Measurements from ENCODE around the gene KIAA0408. TPM values are rescaled to one million over a fixed set of nuclear protein-coding genes. Genes with fewer than 3 reads are reported as not detected.

Gene KIAA0408
- polyA plus RNA-seq, 1 experiment = 0.86 TPM

DNA sequence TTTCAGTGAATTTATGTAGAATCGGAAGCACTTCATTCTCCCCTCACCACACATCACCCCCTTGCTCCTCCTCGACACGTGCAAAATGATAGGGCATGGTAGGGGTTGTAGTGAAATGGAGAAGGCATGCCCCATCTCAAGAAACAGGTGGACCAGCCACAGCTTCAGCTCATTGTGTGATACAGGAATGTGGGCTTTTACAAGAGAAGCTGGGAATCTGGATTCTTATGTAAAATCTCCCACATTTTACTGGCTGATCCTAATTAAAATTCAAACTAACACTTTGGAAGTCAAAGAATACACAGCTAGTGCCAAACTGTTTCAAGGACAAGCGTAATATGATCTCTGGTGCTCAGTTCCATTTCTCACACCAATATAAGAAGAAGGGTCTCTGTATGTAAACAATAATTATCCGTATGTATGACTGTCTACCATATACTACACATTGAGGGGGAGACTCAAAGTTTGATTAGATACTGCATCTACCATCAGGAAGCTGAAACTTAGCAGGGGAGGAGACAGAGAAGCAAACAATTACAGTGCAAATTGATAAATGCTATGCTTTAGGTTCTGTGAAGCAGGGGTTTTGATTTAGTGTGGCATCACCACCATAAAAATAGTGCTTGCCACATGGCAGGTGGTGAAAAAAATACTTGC is 24.3 kb upstream of the KIAA0408 start:
- CTCF ChIA-PET = interaction anchor here (0.8 to 1.8 kb wide), 2 partner anchors 33 to 55 kb away, joined by 4 to 6 read pairs; no protein-coding TSS in a partner anchor

DNA sequence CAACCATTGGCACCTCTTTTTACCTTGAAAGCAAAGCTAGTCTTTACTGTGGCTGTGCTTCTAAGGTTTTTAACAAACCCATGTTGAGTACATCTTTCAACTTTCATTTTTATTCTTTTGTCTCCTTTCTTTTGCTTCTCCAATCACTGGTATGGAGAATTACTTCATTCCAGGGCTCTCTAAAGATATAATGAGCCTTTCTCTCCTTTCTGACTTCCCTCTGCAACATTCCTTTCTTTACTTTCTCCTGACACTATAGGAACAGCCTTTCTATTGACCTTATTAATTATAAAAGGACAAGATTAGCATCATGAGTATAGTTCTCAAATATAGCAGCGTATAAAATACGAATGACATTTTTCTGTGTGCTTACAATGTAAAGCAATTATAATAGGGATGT is 23.1 kb upstream of the KIAA0408 start:
- TF ChIP-seq, protein P1, sequence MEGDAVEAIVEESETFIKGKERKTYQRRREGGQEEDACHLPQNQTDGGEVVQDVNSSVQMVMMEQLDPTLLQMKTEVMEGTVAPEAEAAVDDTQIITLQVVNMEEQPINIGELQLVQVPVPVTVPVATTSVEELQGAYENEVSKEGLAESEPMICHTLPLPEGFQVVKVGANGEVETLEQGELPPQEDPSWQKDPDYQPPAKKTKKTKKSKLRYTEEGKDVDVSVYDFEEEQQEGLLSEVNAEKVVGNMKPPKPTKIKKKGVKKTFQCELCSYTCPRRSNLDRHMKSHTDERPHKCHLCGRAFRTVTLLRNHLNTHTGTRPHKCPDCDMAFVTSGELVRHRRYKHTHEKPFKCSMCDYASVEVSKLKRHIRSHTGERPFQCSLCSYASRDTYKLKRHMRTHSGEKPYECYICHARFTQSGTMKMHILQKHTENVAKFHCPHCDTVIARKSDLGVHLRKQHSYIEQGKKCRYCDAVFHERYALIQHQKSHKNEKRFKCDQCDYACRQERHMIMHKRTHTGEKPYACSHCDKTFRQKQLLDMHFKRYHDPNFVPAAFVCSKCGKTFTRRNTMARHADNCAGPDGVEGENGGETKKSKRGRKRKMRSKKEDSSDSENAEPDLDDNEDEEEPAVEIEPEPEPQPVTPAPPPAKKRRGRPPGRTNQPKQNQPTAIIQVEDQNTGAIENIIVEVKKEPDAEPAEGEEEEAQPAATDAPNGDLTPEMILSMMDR (IDR thresholded peaks at IDR 0.05; ENCODE audit: insufficient read depth, low read depth, low read length) = no peak
- Histone ChIP-seq H3K27me3 (ENCODE audit: control insufficient read depth, insufficient read depth, low read length) (no peaks in the 10 kb centered on the region), H3K36me3 (ENCODE audit: control insufficient read depth, insufficient read depth, low read length) (no peaks in the 10 kb centered on the region), H3K4me3 (ENCODE audit: low read depth, low read length) (no peak overlapping the region)
- ChIA-PET POLR2A (no interaction called here), CTCF (no interaction called here)
- DNase-seq (ENCODE audit: low read depth) = no peak

More for the DNA sequence above, 24.3 kb upstream of the KIAA0408 start:
- TF ChIP-seq, protein P1 (IDR thresholded peaks at IDR 0.05; ENCODE audit: insufficient read depth, low read depth, low read length) = no peak
- Histone ChIP-seq H3K36me3 (ENCODE audit: control insufficient read depth, insufficient read depth, low read length) (no peaks in the 10 kb centered on the region), H3K27me3 (ENCODE audit: control insufficient read depth, insufficient read depth, low read length) (no peaks in the 10 kb centered on the region), H3K4me3 (ENCODE audit: low read depth, low read length) (no peak overlapping the region)
- POLR2A ChIA-PET = no interaction called here
- DNase-seq (ENCODE audit: low read depth) = no peak

DNA sequence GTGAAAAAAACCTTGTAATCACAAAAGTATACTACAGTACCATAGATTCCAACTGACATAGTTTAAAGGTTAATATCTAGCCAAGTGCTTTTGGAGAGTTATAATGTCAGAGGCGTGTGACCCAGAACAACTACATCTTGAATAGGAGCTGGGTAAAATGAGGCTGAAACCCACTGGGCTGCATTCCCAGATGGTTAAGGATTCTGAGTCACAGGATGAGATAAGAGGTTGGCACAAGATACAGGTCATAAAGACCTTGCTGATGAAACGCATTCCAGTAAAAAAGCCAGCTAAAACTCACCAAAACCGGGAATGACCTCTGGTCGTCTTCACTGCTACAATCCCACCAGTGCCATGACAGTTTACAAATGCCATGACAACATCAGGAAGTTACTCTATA is 22.4 kb upstream of the KIAA0408 start:
- TF ChIP-seq, protein P1 (IDR thresholded peaks at IDR 0.05; ENCODE audit: insufficient read depth, low read depth, low read length) = no peak
- no peaks in the 10 kb centered on the region for H3K27me3 ChIP-seq (ENCODE audit: control insufficient read depth, insufficient read depth, low read length)
- H3K36me3 ChIP-seq (ENCODE audit: control insufficient read depth, insufficient read depth, low read length) = no peaks in the 10 kb centered on the region
- no peak for DNase-seq (ENCODE audit: low read depth)
- ChIA-PET CTCF (no interaction called here), POLR2A (no interaction called here)
- H3K4me3 ChIP-seq (ENCODE audit: low read depth, low read length) = no peak overlapping the region

DNA sequence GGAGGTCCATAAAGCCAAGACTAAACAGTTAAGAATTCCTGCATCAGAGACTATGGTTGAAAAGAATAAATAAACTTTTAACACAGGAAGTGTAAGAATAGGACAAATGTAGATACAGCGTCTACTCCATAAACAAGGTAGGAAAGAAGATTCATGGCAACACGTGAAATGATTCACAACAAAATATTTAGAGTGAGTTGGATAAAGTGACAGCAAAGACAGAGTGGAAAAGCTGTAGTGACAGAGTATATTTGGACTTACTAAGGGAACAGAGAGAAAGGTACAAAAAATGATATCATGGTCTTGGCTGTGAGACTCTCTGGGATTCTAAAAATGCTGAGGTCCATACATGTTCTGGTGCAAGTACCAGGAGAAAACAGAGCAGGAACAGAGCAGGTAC is 21.9 kb upstream of the KIAA0408 start:
- POLR2A ChIA-PET = no interaction called here
- TF ChIP-seq, protein P1 (IDR thresholded peaks at IDR 0.05; ENCODE audit: insufficient read depth, low read depth, low read length) = no peak
- no peak for DNase-seq (ENCODE audit: low read depth)
- Histone ChIP-seq H3K27me3 (ENCODE audit: control insufficient read depth, insufficient read depth, low read length) (no peaks in the 10 kb centered on the region), H3K36me3 (ENCODE audit: control insufficient read depth, insufficient read depth, low read length) (no peaks in the 10 kb centered on the region), H3K4me3 (ENCODE audit: low read depth, low read length) (no peak overlapping the region)
- CTCF ChIA-PET = no interaction called here

DNA sequence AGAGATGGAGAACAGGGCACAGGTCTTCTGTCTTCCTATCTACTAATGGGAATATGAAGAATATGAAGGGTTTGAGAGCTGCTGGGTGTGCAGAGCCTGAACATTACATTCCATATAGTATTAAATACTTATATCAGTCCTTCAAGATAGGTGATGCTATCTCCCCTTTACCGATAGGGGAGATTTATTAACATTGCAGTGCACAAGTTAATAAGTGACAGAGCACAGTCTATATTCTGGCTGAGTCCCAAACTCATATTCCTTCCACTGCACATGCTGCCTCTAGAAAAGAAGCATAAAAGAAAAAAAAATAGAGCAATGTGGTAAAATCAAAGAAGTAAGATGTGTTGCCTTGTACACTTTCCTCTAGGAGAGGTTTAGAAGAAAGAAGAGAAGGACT is 18.5 kb upstream of the KIAA0408 start:
- CTCF ChIA-PET = no interaction called here
- TF ChIP-seq, protein P1 (IDR thresholded peaks at IDR 0.05; ENCODE audit: insufficient read depth, low read depth, low read length) = no peak

More for the DNA sequence above, 18.5 kb upstream of the KIAA0408 start:
- no peak overlapping the region for H3K4me3 ChIP-seq (ENCODE audit: low read depth, low read length)
- DNase-seq (ENCODE audit: low read depth) = no peak
- peaks cover 1% of the 10 kb centered on the region; the same call in 1 of the 2 replicates for H3K36me3 ChIP-seq (ENCODE audit: control insufficient read depth, insufficient read depth, low read length)
- H3K27me3 ChIP-seq (ENCODE audit: control insufficient read depth, insufficient read depth, low read length) = no peaks in the 10 kb centered on the region
- POLR2A ChIA-PET = no interaction called here

Data from BJ (cell line).